MCF 10A (cell line): ENCODE results near the gene HSP90AB1. TPM values are rescaled to one million over a fixed set of nuclear protein-coding genes. Genes with fewer than 3 reads are reported as not detected.

Source experiments
- BruUV-seq: library from RNA; stranded (reverse); fragments of 400-500 nt; replicated peaks from 2 replicates; lab custom pipeline; 2021; lab: Mats Ljungman, UMichigan
- CTCF ChIA-PET: fragments of 300-600 bp; sonication (Branson Sonifier 250); formaldehyde crosslinking; extraction: SDS; loops from one replicate; lab custom pipeline; 2021; ENCODE audit warnings: antibody characterized with exemption, inconsistent platforms; lab: Yijun Ruan, JAX
- POLR2A ChIA-PET: fragments of 300-600, 350-650 bp; sonication (Branson Sonifier 250); formaldehyde crosslinking; extraction: SDS; loops from one replicate; lab custom pipeline; 2020; ENCODE audit warnings: antibody characterized with exemption, inconsistent platforms; lab: Yijun Ruan, JAX
- DNase-seq: peaks from one replicate; pipeline ENCODE4 v3.0.0-alpha.2; 2018; ENCODE audit not compliant: unreplicated experiment
- H3K27ac Mint-ChIP-seq: one replicate; pipeline ENCODE4 v1.8.0; 2022; ENCODE audit warnings: mild to moderate bottlenecking, low read depth, mixed read lengths; ENCODE audit not compliant: unreplicated experiment
- H3K27me3 Mint-ChIP-seq: one replicate; pipeline ENCODE4 v1.8.0; 2022; ENCODE audit warnings: mixed read lengths; ENCODE audit not compliant: insufficient read depth, unreplicated experiment
- H3K36me3 Mint-ChIP-seq: one replicate; pipeline ENCODE4 v1.8.0; 2022; ENCODE audit warnings: mild to moderate bottlenecking, moderate library complexity, mixed read lengths; ENCODE audit not compliant: insufficient read depth, unreplicated experiment
- H3K4me1 Mint-ChIP-seq: one replicate; pipeline ENCODE4 v1.8.0; 2022; ENCODE audit warnings: mixed read lengths; ENCODE audit not compliant: insufficient read depth, unreplicated experiment
- H3K4me3 Mint-ChIP-seq: one replicate; pipeline ENCODE4 v1.8.0; 2022; ENCODE audit warnings: mild to moderate bottlenecking, moderate library complexity, mixed read lengths; ENCODE audit not compliant: unreplicated experiment
- H3K9me3 Mint-ChIP-seq: one replicate; pipeline ENCODE4 v1.8.0; 2022; ENCODE audit warnings: mixed read lengths; ENCODE audit not compliant: unreplicated experiment
- CTCF ChIP-seq: fragments of 200-600 bp; IDR thresholded peaks from one replicate; pipeline ENCODE4 v1.8.0; 2022; ENCODE audit warnings: antibody characterized with exemption, mild to moderate bottlenecking; ENCODE audit not compliant: unreplicated experiment
- intact Hi-C: fragments of 100-400 bp; cut with micrococcal nuclease; formaldehyde crosslinking; loops from 2 replicates; pipeline ENCODE4 v1.14.1; 2022
- total RNA-seq: library from RNA; stranded (reverse); gene quantifications from 2 replicates; pipeline ENCODE4 v1.2.3, GENCODE V29; 2022

HSP90AB1 gene
- total RNA-seq, 1 experiment from 2014 or later: 577 TPM

DNA sequence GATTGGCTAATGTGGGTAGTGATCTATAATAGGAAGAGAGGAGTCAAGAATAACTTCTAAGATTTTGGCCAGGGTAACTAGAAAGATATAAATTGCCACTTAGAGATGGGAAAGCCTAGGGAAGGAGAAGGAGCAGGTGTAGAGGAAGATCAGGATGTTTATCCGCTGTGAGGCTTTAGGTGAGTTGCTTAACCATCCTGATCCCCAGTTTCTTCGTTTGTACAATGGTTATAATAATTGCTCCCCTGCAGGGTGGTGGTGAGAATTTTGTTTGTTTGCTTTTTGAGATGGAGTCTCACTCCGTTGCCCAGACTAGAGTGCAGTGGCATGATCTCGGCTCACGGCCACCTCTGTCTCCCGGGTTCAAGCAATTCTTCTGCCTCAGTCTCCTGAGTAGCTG lies 32.6 kb upstream of the HSP90AB1 start:
- no peak for TF ChIP-seq CTCF
- intact Hi-C loops: no loop called here
- ChIA-PET CTCF (interaction anchor here (2.2 kb wide), 1 partner anchor 20 kb away, joined by 5 read pairs; no protein-coding TSS in a partner anchor), POLR2A (interaction anchor here (1.5 kb wide), 1 partner anchor 11 kb away, joined by 3 read pairs; no protein-coding TSS in a partner anchor)
- H3K9me3 Mint-ChIP-seq: no peaks in the 10 kb centered on the region
- H3K27ac Mint-ChIP-seq: no peak overlapping the region
- no peaks in the 10 kb centered on the region for H3K27me3 Mint-ChIP-seq
- no peak for DNase-seq
- H3K4me3 Mint-ChIP-seq: no peak overlapping the region
- BruUV-seq: no TSS peak
- H3K4me1 Mint-ChIP-seq: no peaks in the 10 kb centered on the region
- no peaks in the 10 kb centered on the region for H3K36me3 Mint-ChIP-seq

DNA sequence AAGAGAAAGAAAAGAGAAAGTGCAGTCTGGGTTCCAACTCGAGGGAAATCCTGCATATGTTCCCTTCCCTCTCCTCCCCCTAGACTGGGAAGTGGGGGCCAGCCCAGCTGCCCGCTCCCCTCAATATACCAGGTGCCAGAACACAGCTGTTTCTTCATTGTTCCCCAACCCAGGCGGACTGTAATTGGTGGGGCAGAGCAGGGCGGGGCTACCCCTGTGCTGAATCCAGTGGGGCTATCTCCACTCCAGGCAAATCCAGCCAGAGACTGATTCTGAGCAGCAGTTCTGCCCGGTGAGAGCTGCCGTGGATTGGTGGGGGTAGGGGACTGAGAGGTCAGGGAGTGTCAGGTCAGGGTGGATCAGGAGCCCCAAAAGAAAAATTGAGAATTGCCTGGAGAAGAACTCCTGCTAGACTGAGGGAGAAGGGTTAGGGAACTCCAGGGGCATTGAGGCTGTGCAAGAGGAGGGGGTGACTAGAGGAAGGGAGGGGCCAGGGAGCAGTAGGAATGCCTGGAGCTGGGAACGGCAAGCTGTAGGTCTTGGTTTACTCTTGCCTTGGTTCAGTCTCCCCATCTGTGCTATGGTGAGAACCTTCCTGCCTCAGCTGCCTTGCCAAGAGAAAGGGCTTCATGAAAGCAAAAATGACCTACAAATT lies 30.1 kb upstream of the HSP90AB1 start, which contains the start of gene MYMX:
MYMX (plus strand) TSS at position 250 of the 655 bp plus-strand sequence. CDS start 546 bp downstream, outside the sequence.
- intact Hi-C loops: no loop called here
- H3K4me3 Mint-ChIP-seq: no peak within 1 kb of the TSS
- no peaks in the 10 kb centered on the region for H3K36me3 Mint-ChIP-seq
- no TSS peak for BruUV-seq
- TF ChIP-seq CTCF: no peak
- no peaks in the 10 kb centered on the region for H3K9me3 Mint-ChIP-seq
- no peak within 1 kb of the TSS for H3K27ac Mint-ChIP-seq
- H3K4me1 Mint-ChIP-seq: peaks cover 10% of the 10 kb centered on the region
- H3K27me3 Mint-ChIP-seq: no peaks in the 10 kb centered on the region
- no peak for DNase-seq
- ChIA-PET POLR2A (interaction anchor here (0.6 kb wide), 1 partner anchor 1265 kb away, joined by 4 read pairs; no protein-coding TSS in a partner anchor), CTCF (interaction anchor here (0.6 to 2.3 kb wide), 5 partner anchors 16 to 551 kb away, joined by 3 to 5 read pairs (median 4); partner anchors contain the start of gene VEGFA)

- POLR2A ChIA-PET: interaction anchor here (0.7 kb wide), 1 partner anchor 16 kb away, joined by 3 read pairs; no protein-coding TSS in a partner anchor
- H3K4me1 Mint-ChIP-seq: peaks cover 14% of the 10 kb centered on the region
- no peaks in the 10 kb centered on the region for H3K9me3 Mint-ChIP-seq
- CTCF ChIA-PET: interaction anchor here (0.6 to 2.3 kb wide), 3 partner anchors 17 to 552 kb away, joined by 3 to 5 read pairs (median 4); no protein-coding TSS in a partner anchor
- DNase-seq: peak; percentile 62
- intact Hi-C loops: no loop called here
- H3K36me3 Mint-ChIP-seq: no peaks in the 10 kb centered on the region
- TF ChIP-seq CTCF: no peak
- H3K27me3 Mint-ChIP-seq: no peaks in the 10 kb centered on the region
- H3K27ac Mint-ChIP-seq: no peak overlapping the region
- no TSS peak for BruUV-seq
- no peak overlapping the region for H3K4me3 Mint-ChIP-seq
These were observed 29.4 kb upstream of the HSP90AB1 start for GRCh38 chr6:44217332-44218143.
